Measurements from ENCODE around the gene CLPTM1L.

The CLPTM1L gene, protein sequence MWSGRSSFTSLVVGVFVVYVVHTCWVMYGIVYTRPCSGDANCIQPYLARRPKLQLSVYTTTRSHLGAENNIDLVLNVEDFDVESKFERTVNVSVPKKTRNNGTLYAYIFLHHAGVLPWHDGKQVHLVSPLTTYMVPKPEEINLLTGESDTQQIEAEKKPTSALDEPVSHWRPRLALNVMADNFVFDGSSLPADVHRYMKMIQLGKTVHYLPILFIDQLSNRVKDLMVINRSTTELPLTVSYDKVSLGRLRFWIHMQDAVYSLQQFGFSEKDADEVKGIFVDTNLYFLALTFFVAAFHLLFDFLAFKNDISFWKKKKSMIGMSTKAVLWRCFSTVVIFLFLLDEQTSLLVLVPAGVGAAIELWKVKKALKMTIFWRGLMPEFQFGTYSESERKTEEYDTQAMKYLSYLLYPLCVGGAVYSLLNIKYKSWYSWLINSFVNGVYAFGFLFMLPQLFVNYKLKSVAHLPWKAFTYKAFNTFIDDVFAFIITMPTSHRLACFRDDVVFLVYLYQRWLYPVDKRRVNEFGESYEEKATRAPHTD

DNA sequence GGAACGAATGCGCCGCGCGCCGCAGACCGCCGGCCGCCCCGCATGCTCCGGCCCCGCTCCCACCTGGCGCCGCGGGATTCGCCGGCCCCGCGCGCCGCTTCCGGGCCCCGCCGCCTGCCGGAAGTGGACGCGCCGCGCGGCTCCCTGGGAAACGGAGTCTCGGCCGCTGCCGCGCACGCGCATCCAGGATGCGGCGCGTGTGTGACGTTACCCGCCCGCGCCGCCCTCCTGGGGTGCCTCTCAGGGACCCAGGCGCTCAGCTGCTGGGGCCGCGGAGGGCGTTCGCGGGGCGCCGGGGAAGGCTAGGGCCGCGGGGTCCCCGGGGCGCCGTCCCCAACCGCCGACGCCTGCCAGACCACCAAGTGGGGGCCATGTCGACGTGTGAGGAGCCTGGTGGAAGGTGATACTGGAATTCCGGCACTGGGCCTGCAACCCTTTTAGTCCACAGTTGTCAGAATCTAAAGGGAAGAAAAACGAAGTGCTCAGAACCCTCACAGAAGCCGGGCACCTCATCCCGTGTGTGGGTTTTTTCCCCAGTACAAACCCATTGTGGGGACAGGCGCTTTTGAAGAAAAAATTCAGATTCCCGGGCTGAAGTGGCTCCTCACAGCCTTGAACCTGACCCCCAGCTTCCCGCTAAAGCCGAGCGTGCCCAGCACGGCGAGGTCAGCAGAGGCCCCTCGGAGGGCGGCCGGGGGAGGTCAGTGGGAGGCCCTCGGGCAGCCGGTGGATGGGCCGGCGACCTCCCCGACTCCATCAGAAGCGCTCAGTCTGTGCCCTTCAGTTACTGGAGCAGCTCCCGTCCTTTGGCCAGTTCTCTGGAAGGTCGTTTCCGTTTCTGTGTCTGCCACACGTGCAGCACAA is at the start of gene CLPTM1L:
CLPTM1L (minus strand) TSS at position 125 of the 864 bp plus-strand sequence. CDS start 258 bp downstream, outside the sequence.
- DNase-seq: peak; percentile 97

DNA sequence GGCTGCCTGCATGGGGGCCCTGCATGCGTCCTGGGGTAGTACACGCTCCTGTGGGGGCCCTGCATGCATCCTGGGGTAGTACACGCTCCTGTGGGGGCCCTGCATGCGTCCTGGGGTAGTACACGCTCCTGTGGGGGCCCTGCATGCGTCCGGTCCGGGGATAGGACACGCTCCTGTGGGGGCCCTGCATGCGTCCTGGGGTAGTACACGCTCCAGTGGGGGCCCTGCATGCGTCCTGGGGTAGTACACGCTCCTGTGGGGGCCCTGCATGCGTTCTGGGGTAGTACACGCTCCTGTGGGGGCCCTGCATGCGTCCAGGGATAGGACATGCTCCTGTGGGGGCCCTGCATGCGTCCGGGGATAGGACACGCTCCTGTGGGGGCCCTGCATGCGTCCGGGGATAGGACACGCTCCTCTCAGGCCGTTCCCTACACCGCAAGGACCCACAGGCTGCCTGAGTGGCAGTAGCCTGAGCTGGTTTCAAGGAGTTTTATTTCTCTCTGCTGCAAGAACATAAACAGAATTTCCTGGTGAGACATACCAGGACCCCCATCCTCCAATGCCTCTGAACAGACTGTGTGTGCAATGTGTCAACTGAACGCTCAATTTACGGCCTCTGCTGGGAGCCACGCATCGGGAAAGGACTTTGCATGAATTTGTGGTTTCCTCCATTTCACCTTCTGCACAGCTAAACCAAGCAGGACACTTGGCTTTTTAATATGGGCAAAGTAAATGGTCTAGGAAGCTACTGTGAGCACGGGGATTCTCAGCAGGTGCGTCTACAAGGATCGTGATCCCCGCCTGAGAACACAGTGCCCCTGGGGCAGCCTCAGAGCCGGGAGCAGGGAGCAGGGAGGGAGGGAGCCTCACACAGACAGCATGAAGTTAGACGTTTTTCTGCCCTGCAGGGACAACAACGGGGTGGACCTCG is 48.9 kb upstream of the CLPTM1L start:
- no peak for DNase-seq

DNA sequence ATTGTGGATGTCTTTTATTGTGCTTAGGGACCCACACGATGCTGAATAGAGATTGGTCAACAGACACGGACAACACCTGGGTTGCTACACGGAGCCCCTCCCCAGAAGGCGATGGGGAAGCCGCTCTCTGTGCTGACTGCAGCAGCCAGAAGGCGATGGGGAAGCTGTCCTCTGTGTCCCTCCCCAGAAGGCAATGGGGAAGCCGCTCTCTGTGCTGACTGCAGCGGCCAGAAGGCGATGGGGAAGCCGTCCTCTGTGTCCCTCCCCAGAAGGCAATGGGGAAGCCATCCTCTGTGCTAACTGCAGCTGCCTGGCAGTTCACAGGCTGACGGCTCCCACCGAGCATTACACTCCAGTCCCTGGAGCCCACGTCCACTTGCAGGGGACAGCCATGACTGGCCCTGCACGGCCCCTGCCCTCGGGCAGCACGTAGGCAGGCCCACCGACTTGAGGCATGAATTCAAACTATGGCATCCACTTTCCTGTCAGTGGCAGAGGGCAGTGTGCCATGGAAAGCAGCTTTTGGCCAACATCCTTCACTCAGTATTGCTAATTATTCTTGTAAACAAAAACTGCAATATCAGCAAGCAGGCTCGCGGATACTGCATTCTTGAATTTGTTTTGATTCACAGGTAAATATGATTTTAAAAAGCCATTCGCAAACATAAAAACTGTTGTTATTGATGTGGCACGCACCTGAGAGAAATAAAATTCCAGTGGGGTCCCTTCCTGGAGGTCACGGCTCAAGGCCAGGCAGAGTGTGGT is 48.1 kb upstream of the CLPTM1L start:
- DNase-seq: no peak

DNA sequence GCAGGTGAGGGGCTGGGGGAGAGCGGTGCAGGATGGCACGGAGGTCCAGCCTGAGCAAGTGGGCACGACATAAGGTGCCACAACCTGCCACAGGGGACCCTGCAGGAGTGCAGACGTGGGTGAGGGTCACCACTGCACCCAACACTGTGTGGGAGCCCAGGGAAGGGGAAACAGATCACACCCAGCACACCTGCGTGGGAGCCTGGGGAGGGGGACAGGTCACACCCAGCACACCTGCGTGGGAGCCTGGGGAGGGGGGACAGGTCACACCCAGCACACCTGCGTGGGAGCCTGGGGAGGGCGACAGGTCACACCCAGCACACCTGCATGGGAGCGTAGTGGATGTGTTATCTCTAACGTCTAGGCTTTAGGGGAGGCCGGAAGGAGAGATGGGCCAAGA is 47.4 kb upstream of the CLPTM1L start:
- no peak for DNase-seq

DNA sequence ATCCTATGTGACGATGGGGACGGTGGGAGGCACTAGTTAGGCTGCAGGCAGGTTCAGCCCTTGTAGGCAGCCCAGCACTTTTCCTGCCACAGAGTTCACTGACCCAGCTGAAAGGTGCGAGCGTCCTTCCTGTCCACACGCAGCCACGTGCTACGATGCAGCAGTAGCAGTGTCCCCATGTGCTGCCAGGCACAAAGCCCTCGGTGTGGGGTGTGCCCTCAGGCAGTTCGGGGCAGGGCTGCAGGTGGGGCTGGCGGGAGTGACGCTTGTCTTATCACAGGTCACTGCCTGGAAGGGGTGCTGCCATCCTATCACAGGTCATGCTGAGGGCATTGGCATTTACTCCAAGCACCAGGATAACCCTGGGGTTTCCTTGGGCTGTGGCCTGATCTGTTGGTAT is 46.8 kb upstream of the CLPTM1L start:
- DNase-seq: no peak

DNA sequence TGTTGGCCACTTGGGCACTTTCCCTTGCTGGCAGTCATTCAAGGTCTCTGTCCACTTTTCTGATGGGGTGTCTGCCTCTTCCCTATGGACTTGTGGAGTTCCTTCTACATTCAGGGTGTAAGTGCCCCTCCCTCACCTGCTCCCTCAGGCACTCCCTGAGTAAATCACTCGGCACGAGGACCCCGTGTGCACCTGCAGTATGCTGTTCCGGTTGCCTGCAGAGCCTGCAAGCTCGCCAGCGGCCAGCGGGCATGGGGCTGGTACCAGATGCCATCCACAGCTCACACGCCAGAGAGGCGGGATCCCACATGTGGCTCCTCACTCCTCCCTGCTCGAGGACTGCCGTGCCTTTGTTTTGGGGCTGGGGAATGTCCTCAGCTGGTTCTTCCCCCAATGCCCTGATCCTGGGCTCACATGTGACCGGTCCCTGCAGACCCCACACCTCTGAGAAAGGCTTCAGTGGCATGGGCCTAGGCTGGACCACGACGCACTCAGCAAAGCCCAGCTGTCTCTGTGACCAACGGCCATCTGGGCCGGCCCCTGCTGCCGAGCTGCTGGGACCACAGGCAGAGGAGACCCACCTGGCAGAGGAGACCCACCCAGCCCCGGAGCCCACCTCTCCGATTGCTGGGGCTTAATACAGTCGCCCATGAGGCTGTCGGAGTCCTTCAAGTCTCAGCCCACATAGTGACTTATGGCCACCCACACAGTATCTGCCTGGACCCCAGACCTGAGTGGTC is 46.1 kb upstream of the CLPTM1L start:
- DNase-seq: peak; percentile 92

DNA sequence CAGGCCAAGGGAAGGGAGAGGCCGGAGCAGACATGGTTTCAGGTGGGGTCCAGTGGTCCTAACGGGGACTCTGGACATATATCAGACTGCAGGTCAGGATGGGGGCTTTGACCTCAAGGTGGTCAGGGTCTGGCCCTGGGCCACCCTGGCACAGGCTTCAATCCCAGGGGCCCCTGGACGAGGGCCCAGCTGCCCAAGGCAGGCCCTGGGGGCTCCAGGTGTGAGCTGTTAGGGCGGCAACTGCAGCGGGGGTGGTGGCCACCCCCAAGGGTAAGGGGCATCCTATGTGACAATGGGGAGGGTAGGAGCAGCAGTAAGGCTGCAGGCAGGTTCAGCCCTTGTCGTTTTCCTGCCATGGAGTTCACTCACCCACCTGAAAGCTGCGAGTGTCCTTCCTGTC is 45.4 kb upstream of the CLPTM1L start:
- DNase-seq: no peak

DNA sequence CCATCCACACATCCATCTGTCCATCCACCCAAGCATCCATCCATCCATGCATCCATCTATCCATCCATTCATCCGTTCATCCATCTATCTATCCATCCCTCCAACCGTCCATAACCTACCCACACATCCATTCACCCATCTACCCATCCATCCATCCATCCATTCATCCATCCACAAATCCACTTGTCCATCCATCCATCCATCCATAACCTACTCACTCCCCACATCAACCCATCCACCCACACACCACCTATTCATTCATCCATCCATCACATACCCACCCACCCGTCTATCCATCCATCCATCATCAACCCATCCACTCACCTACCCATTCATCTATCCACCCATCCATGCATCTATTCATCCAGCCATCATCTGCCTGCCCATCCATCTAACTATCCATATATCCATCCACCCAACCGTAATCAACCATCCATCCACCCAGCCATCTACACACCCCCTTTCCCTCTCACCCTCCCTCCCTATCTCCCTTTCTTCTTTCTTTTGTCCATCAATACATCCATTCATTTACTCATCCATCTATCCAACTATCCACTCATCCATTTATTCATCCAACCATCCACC is 43.6 kb upstream of the CLPTM1L start:
- no peak for DNase-seq

DNA sequence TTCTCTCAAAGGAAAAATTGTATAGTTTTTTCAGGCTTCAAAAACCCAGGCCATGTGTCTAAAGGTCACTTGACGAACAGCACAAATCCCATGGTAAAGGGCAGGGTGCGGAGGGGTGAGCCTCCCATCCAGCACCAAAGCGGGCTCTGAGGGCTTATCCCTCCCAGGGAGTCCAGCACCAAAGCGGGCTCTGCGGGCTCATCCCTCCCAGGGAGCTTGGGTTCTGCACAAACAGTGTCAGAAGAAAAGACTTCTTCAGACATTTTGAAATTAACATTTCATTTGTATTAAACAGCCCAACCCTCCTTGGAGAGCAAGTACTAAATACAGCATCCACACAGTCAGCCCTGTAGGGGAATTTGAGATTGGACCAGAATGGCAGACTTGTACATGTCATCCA is 43.0 kb upstream of the CLPTM1L start:
- no peak for DNase-seq

DNA sequence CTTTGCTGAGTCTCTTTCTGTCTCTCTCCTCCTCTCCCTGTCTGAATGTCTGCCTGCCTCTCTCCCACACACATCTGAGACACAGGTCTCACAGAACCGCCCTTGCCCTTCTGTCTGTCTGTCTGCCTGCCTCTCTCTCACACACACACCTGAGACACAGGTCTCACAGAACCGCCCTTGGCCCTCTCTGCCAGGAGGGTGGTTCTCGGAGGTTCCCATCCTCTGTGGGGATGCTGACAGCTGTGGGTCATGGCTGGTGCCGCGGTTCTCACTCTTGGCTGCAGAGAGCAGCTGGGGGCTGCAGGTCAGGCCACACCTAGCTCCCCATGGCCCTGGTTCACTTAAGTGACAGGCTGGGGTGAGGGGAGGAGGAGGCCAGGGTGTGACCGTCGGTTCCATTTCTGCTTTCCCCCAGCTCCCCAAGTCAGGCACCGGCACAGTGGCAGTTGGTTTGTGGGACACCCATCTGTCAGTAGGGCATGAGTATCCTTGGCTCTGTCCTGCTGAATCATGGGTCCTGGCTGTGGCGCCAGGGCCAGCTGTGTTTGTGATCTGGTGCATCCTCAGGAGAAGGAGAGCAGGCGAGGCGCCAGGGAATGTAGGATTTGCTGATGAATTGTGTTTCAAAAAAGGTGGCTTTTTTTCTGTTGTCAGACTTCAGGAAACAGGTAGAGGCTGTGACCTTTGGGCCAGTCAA is 42.3 kb upstream of the CLPTM1L start:
- DNase-seq: peak; percentile 62

DNA sequence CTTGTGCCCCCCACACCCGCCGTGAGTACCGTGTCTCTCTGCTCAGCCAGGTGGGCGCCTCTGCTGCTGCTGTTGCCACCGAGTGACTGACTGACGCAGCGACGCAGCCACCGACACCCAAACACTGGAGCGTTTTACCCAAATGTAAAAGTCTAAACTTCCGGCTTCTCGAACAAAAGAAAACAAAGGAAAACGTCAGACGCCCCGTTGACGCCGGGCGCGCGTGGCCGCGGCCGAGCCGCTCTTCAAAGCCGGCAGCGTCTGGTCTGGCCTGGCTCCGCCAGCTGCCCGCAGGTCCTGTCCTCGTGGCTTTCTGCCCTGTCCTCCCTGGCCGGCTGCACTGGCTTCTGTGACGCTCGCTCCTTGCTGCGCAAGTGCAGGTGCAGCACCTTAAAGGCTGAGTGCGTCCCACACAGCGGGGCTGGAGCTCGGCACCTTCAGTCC is 41.4 kb upstream of the CLPTM1L start:
- peak; percentile 88 for DNase-seq

DNA sequence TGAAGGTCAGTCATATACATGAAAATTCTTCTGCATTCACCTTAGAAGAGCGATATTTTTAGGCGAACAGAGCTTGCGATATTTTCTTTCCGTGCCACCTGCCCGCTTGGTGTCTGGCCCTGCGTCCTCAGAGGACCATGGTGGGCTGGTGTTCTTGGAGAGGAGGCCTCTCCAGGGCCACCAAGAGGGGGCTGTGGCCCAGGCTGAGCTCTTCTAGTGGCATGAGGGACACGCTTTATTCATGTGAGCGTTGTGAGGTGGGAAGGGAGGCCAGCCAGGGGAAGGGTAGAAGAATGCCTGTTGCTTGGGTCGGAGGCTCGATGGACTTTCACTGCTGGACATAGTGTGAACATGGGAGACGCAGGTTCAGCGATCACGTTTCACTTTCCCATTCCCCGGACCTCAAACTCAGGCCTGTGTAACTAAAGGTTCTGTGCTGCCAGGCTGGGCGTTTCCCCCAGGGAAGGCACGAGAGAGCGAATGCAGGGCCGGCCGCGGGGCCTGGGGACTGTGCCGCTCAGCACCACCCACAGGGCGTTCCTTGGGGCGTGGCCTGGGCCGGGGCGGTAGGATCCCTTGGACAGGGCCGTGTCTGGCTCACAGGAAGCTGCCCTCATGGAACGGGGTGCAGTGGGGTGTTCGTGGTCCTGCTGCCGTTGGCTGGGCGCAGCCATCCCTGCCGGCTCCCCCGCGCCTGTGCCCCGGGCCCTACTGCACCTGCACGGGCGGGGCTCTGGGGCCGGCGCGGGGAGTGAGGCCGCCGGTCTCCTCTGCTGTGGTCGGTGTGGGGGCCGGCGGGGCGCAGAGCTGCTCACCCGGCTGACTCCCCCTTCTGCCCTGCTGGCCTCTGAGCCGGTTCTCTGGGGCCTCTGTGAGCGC is 40.7 kb upstream of the CLPTM1L start:
- peak; percentile 95 for DNase-seq

DNA sequence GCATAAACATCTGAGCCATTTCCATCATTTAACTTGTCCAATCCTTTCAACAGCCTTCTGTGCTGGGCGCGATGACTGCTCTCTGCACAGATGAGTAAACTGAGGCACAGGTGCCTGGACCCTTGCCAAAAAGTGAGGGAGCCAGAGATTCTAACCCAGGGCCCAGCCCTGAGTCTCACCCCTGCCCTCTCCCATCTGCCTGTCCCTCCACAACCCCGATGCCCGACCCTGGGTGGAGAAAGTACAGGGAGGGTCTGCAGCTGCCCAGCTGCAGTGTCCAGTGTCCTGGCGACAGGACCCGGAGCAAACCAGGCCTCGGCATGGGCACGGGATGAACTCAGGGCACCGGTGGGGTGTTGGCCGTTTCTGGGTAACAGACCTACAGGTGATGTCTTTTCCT is 39.6 kb upstream of the CLPTM1L start:
- DNase-seq: no peak

DNA sequence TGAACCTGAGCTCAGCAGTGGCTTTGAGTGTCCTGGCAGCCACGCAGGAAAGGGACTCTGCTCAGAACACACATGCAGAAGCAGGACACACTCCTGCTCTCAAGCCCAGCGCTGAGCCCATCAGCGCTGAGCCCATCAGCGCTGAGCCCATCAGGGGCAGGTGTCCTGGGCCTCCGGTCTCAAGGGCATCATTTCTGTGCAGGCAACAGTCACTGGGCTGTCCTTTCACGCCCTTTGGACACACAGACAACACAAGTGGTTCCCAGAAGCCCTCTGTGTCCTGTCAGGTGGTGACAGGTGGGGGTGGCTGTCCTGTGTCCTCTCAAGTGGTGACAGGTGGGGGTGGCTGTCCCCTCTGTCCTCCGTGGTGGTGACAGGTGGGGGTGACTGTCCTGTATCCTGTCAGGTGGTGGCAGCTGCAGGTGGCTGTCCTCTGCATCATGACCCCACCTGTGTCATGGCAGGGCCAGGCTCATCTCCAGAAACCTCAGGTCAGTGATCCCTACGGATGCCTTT is 39.0 kb upstream of the CLPTM1L start:
- DNase-seq: no peak

DNA sequence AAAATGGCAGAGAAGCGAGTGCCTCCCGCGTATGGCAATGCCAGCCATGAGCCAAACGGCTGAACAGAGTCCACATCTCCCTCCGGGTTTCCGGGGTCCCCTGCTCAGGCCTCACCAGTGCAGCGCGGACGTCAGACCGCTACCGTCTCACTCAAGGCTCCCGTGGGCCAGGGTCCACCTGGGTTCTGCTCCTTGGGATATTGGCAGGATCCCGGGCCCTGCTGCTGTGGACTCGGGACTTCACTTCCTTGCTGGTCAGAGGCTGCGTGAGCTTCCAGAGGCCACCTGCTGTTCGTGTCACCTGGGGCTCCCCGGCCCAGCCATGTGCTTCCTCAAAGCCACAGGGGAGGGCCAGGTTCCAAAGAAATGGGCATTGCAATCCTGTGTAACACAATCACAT is 38.4 kb upstream of the CLPTM1L start:
- no peak for DNase-seq

DNA sequence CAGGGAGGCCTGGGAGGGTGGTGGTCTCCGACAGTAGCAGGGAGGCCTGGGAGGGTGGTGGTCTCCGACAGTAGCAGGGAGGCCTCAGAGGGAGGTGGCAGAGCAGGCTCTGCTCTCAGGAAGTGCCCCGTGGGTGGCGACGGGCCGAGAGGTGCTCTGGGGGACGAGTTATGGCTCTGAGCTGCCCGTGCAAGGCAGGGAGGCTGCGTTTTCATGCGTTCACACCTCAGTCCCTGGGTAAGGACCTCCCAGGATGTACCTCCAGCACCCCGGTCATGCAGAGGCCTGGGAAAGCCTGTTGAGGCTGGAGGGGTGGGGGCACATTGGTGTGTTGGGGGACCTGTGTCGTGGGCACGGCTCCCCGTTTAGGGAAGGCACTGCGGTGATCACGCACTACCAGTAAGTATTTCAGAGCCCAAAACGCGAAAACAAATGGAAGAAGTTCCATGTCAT is 37.4 kb upstream of the CLPTM1L start:
- DNase-seq: no peak

DNA sequence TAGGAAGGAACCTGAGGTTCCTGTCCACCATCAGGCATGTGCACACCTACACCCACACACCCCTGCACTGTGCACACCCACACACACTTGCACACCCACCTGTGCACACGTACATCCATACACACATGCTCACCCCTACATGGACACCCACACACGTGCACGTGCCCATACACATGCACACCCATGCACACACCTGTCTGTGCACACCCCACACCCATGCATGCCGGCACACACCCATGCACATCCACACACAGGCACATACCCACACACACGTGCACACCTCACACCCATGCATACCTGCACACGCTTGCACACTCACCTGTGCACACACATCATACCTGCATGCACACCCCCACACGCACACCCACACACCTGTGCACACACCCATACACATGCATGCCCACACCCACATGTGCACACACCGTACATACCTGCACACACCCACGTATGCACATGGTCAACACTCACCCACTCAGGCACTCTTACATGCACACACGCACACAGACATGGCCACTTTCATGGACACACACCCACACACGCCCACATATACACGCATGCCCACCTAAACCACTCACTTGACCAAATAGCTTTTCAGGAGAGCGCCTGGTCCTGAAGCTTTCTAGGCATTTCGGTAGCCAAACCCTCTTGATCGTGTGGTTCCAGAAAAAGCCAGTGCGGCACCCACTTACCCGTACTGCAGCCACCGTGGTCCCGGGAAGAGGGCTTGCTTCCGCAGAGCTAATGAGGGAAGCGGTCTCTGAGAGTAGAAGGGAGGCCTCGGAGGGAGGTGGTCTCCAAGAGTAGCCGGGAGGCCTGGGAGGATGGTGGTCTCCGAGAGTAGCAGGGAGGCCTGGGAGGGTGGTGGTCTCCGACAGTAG is 36.7 kb upstream of the CLPTM1L start:
- no peak for DNase-seq

DNA sequence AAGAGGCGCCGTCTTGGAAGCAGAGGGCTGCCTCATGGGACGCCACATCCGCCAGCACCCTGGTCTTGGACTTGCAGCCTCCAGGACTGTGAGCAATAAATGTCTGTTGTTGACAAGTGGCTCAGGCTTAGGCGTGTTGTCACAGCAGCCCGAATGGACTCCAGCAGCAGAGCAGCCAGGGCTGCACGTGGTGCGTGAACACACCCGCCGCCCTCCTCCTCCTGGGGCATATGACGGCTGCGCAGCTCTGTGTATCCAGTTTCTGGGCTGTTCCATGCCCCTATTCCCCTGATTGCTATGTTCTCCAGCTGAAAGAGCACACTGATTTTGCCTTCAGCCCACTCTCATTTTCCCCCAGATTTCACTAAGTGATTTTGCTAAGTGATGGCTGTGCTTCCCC is 36.0 kb upstream of the CLPTM1L start:
- peak; percentile 26 for DNase-seq

Data from NCI-H69 (cell line).